Activated CD8-positive, alpha-beta memory T cell treated with anti-CD3 and anti-CD28 coated beads for 1 hour (primary cell): ENCODE measurements around the gene WSB2.
"Not testable (repeated sequence)": the region's sequence is repeated elsewhere in the genome, so short reads cannot be mapped to it uniquely, and the experiment has no call there.

Source experiments
- DNase-seq, 2 donors: peaks; one replicate each; pipeline ENCODE4 v3.0.0-alpha.2; 2020; ENCODE audit warnings: low read depth in 1 of 2; ENCODE audit errors: extremely low read depth in 1 of 2

Gene WSB2

GRCh38 chr12:118036672-118037411, 24.1 kb downstream of the WSB2 start:
- DNase-seq = no peak

DNA sequence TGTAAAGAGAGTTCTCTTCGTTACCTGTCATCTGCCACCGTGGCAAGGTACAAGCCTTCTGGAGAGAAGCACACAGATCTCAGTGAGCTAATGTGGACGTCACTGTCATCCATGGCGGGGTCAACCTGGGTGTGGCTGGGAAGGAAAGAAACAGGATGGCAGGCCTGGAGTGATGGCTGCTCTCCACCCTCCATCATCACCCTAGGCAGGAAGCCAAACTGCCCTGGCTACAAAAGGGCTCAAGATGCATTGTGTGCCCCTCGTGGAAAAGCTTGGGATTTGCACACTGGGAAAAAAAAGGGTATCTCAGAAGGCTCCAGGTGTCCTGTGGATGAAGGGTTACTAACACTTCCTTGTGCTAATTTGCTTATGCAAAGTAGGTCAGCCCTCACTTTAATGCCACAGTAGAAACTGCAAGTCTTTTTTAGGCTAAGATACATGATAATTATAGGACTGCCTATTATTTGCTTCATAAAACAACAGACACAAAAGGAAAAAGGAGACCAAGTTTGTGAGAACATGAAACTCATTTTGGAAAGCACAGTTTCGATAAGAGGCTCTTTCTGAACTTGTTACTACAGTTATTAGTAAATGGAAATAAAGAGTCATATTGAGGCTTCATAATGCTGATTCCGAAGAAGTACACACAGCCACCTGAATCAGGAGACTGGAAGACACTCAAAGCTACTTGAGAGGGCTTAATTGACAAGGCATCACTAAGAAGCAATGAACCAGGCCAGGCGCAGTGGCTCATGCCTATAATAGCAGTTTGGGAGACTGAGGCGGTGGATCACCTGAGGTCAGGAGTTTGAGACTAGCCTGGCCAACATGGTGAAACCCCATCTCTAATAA, 25.6 kb downstream of the WSB2 start:
- DNase-seq = no peak

GRCh38 chr12:118034429-118035189, 26.4 kb downstream of the WSB2 start:
- DNase-seq = no peak

GRCh38 chr12:118033902-118034301, 27.1 kb downstream of the WSB2 start:
- DNase-seq = no peak

- DNase-seq = no peak
Measured at GRCh38 chr12:118033323-118033722, 27.7 kb downstream of the WSB2 start.

DNA sequence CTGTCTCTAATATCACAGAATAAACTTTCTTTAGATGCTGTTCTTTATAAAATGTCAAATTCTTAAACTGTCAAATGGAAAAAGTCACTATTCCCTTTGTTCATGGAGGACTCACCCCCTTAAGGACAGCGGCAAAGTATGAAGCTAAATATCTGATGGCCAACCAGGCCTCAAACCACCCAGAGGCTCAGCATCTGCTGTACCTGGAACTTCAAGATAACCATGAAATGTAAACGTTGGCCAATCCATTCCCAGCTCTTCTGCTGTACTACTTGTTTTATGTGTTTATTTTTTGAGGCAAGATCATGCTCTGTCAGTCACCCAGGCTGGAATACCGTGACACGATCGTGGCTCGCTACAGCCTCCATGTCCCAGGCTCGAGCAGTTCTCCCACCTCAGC, 28.8 kb downstream of the WSB2 start:
- DNase-seq = no peak

GRCh38 chr12:118029166-118029565, 31.8 kb downstream of the WSB2 start:
- DNase-seq = no peak

DNA sequence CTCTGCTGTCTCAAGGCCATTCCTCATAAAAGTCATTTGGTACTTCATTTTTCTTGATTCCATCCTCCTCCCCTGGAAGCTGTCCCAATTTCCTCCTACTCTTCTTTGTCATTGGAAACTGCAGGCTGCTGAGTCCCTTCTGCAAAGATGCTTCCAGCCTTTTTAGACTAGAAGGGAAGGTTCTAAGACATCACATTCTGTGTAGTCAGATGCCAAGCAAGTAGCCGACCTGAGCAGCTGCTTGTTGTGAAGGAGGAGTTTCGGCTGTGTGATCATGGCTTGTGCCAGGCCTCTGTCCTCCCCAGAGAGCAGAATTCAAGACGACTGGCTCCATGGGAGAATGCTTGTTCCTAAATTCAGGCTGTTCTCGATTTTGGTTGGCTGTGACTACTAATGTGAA, 35.8 kb downstream of the WSB2 start:
- DNase-seq = no peak

DNA sequence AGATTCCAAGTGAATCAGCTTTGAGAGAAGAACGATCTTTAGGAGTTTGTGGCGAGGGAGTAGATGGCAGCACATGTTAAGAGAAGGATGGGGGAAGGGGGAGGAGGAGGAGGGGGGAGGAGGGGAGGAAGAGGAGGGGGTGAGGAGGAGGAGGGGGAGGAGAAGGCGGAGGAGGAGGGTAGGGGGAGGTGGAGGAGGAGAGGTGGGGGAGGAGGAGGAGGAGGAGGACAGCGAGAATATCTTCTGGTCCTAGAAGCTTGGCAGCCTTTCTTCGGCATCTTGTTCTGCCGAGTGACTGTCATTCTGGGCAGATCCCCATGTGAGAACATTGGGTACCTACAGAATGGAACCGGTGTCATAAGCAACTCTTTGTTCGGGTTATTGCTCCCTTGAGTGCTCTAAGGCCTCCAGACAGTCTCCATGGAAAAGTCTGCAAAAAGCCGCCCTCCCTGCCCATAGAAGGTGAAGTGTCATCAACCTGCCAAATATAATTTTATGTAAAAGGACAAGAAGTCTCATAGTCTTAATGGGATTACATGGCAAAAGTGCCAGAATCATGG, 37.6 kb downstream of the WSB2 start:
- DNase-seq = no peak

- DNase-seq = no peak
Measured at GRCh38 chr12:118022728-118023109, 38.3 kb downstream of the WSB2 start.

DNA sequence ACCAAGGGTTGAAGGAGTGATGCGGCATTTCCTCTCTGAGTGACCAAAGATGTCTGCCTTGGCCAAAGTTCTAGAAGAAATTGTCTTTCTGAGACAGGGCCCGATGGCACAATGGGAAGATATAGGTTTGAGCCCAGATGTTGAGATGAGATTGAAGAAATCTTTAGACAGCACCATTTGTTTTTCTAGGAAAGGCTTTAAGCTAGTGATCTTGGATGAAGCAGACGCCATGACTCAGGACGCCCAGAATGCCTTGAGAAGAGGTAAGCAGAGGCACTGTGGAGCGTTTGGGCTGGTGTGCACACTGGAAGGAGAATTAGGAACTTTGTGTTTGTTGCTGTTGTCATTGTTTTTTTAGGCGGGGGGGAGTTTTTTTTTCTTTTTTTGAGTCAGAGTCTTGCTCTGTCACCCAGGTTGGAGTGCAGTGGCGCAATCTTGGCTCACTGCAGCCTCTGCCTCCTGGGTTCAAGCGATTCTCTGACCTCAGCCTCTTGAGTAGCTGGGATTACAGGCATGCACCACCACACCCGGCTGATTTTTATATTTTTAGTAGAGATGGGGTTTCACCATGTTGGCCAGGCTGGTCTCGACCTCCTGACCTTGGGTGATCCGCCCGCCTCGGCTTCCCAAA, 38.8 kb downstream of the WSB2 start:
- DNase-seq = not testable (repeated sequence)

DNA sequence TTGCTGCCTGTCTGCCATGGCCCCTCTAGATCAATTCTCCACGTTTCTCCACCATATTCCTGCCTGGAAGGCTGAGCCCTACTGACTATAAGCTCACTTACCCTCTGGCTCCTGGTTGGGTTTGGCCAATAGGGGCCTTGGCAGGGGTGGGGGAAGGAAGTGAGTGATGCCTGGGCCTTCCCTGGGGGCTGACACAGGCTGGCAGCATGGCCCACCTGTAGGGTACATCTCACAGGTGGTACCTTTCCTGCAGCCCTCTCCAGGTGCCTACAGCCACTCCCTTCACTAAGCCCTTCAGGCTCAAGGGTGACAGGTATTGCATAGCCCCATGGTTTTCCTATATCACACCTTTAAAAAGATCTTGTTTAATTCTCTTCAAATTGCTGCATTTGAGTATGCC, 40.9 kb downstream of the WSB2 start:
- DNase-seq = no peak

DNA sequence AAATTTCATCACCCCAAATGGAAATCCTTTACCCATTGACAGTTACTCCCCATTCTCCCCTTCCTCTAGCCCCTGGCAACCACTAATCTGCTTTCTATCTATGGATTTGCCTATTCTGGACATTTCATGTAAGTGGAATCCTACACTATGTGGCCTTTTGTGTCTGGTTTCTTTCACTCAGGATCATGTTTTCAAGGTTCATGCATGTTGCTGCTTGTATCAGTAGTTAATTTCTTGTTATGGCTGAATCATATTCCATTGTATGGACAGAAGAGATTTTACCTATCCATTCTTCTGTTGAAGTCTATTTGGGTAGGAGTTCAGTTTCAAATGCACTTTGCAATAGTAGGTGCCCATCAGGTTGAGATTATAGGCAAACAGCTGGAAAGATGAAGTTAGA, 43.1 kb downstream of the WSB2 start:
- DNase-seq = no peak

DNA sequence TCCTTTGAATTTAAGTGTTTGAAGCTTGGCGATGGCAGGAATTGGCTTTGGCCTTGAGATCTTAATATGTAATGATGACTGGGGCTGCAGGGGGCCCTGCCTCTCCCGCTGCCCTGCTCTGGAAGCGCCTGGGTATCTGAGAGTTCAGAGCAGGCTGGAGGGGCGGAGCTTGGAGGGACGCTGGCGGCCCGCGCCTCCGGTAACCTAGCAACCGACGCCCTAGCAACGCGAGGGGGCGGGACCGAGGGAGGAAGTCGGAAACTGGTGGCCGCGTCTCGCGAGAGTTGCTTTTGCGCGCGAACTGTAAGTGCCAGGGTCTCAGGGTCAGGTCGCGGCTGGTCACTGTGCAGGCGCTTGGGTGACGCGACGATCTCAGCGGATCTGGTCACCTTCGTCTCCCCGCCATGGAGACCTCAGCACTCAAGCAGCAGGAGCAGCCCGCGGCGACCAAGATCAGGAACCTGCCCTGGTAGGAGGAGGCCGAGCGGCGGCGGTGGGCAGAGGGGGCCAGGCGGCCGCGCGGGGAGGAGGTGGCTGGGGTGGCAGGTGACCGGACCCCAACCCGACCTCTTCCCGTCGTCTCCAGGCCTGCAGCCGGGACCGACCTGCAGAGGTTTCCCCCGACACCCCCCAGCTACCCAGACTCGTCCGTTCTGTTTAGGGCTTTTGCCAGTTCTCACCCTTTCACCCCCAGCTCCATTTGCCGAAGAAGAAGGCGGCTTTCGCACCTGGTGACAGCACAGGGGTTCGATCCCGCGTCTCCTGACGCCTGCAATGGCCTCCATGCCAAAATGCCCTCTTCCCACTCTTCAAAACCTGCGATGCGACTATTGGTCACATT, 44.3 kb downstream of the WSB2 start, which contains the start of gene RFC5:
Gene RFC5 (plus strand): TSS at position 280 of the 841 bp plus-strand sequence. CDS start 125 bp downstream, at position 405.
- DNase-seq = peak; percentile 96 to 97

DNA sequence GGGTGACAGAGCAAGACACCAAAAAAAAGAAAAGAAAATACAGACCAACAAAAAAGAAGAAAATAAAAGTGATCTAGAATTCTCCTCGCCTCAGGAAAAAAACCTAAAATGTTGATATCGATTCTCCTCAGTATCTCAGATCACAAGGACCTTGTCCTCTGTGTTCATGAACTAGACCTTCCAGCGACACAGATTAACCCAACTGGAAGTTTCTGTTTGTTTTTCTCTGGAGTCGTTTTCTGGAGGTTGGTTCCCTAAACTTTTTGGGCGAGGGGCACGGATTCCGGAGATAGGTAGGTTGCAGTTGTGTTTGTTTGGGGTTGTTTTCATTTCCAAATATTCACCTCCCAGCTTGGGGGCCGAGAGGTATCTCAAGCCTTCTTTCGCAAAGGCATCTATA, 45.0 kb downstream of the WSB2 start:
- DNase-seq = no peak

DNA sequence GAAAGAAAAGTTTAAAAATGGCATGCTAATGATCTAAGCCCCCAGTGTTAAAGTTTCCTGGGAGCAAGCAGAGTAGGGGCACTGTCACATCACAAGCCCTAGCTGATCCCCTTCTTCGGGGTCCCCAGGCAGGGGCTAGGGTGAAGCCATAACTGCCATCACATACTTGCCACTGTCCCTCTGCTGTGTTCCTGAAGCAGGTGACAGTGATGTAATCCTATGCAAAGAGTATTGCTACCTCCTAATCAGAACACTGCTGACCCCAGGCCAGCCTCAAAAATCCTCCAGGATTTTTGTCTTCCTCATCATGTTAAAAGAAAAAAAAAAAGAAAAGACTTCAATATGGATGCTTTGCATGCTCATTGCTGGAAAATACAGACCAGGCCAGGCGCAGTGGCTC, 45.7 kb downstream of the WSB2 start:
- no peak for DNase-seq

GRCh38 chr12:118013283-118013682, 47.7 kb downstream of the WSB2 start:
- no peak for DNase-seq

GRCh38 chr12:118011961-118012360, 49.0 kb downstream of the WSB2 start:
- DNase-seq = no peak

- no peak for DNase-seq
Measured at GRCh38 chr12:118011377-118011776, 49.6 kb downstream of the WSB2 start.

- DNase-seq = no peak
Measured at GRCh38 chr12:118010903-118011302, 50.1 kb downstream of the WSB2 start.
